ENCODE results near the gene RXFP4.

DNA sequence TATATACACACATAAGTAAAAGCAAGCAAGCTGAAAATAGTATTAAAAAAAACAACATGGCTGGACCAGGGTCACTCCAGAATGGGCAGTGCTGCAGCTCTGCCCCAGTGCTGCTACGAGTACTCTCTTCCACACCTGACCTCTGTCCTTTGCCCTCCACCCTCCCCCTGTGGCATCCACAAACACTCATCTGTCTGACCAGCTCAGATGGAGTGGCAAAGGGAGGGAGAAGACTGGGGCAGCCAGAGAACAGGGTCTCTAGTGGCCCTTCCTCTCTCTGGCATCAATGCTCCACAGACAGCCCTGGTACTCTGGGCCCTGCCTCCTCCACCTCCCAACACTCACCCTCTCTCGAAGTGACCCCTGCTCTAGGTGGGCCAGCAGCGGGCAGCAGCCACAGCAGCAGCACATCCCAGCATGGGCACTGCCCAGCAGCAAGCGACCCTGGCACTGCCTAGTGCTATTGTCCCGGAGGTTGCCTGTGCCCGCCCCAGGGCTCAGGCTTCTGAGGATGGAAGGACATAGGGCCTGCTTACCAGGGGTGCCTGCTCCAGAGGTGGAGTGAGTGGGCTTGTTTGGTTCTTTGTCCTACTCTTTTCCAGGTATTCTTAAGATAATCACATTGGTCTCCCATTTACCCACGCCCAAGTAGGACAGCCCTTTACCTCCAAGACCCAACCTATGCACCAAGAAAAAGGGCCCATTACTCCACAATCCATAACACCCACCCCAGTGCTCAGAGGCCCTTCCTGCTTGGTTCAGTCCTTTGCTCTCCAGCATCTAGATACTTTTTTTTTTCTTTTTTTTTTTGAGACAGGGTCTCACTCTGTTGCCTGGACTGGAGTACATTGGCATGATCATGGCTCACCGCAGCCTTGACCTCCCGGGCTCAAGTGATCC, 30.7 kb downstream of the RXFP4 start:
- TF ChIP-seq, protein P1, sequence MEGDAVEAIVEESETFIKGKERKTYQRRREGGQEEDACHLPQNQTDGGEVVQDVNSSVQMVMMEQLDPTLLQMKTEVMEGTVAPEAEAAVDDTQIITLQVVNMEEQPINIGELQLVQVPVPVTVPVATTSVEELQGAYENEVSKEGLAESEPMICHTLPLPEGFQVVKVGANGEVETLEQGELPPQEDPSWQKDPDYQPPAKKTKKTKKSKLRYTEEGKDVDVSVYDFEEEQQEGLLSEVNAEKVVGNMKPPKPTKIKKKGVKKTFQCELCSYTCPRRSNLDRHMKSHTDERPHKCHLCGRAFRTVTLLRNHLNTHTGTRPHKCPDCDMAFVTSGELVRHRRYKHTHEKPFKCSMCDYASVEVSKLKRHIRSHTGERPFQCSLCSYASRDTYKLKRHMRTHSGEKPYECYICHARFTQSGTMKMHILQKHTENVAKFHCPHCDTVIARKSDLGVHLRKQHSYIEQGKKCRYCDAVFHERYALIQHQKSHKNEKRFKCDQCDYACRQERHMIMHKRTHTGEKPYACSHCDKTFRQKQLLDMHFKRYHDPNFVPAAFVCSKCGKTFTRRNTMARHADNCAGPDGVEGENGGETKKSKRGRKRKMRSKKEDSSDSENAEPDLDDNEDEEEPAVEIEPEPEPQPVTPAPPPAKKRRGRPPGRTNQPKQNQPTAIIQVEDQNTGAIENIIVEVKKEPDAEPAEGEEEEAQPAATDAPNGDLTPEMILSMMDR (IDR thresholded peaks at IDR 0.05): no peak
- TF ChIP-seq EP300 (IDR thresholded peaks at IDR 0.05): no peak
